Right forelimb (tissue), 1 donor: ENCODE results near the gene NR4A1.
"Not testable (repeated sequence)": the region's sequence is repeated elsewhere in the genome, so short reads cannot be mapped to it uniquely, and the experiment has no call there.

Experiments used
- DNase-seq: peaks from one replicate; pipeline ENCODE4 v3.0.0-alpha.2; 2018

NR4A1 gene

GRCh38 chr12:52080403-52081251 lies 29.4 kb downstream of the NR4A1 start:
- no peak for DNase-seq

DNA sequence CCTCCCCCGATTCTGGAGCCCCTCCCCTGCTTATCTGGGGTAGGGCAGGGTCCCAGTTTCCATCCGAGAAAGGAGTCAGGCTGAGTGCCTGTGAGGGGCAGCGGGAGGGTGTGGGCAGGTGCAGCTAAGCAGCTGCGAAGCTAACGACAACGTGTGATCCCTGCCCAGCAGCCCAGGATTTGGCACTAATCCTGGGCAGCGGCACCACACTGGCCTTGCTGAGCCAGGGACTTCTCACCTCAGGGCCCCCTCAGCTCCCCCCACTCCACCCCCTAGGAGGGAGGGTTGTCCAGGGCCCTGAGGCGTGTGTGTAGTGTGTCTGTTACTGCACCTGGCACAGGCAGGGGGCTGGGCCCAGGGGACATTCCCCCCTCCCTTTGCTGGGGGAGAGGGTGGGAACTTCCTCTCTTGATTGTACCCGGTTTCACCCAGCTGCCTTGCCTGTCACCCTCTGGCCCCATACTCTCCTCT lies 30.1 kb downstream of the NR4A1 start:
- DNase-seq: no peak

- no peak for DNase-seq
These were observed 30.9 kb downstream of the NR4A1 start for GRCh38 chr12:52082026-52082668.

GRCh38 chr12:52082669-52082987 lies 31.4 kb downstream of the NR4A1 start:
- DNase-seq: no peak

DNA sequence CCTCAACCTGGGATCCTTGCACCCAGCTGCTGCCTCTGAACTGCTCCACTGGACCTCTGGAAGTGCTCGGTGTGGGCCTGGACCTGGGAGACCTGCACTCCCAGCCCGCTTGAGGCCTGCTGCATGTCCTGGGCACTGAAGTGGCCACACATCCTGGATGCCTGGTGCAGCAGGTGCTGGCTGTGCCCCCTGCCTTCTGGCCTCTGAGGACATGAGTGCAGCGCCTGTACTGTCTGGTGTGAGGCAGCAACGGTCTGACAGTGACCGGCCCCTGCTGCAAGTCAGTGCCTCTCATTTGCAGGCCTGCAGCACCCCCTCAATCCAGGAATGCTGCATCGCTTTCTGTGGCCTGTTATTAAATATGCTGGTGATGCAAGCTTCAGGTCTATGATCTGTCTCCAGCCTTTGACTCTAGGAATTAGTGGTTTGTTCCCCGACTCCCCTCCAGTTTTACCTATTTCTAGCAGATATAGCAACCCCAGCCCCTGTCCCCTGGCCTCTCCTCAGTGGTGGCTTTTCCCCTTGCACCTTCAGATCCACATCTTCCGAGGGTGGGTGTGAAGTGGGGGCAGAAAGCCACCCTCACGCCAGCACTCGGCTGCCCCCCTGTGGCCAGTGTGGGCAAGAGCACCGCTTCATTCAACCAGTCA lies 31.9 kb downstream of the NR4A1 start:
- DNase-seq: peak; percentile 83

DNA sequence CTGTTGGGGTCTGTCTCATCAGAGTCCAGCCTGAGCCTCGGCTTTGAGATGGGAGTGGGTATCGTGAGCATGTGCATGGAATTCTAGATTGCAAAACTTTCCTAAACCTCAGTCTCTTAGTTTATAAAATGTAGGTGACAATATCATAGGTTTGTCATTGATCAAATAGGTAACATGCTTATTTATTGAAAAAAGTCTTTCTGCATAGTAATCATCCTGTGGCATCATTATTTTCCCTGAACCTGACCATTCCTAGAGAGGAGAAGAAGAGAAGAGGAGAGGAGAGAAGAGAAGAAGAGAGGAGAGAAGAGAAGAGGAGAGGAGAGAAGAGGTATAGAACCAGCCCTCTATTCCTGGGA lies 32.4 kb downstream of the NR4A1 start:
- no peak for DNase-seq

DNA sequence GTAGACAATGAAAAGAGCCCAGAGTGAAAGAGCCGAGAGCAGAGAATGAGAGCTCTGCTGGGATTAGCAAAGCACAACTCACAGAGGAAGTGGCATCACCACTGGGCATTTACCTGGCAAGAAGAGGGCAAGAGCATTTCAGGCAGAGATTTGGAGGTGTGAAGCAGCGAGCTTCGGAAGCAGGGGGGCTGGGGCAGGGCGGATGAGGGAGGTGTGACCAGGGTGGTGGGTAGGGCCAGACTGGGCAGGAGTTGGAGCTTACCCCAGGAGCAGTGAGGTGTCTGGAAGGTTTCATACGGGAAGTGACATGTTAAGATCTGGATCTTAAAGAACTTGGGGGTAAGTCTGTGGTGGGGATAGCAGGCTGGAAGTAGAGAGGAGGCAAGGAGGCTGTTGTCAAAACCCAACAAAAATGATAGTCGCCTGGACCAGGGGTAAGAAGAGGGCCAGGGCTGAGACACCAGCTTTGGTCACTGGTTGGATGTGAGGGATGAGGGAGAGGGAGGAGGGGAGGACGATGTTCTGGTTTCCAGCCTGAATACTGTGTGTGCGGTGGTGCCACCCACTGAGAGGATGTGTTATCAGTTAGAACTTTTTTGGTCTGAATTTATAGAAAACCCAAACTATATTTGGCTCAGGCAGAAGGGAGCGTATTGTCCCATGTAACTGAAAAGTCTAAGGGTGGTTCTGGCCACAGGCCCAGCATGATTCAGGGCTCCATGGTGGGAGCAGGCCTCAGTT lies 33.4 kb downstream of the NR4A1 start:
- DNase-seq: no peak

DNA sequence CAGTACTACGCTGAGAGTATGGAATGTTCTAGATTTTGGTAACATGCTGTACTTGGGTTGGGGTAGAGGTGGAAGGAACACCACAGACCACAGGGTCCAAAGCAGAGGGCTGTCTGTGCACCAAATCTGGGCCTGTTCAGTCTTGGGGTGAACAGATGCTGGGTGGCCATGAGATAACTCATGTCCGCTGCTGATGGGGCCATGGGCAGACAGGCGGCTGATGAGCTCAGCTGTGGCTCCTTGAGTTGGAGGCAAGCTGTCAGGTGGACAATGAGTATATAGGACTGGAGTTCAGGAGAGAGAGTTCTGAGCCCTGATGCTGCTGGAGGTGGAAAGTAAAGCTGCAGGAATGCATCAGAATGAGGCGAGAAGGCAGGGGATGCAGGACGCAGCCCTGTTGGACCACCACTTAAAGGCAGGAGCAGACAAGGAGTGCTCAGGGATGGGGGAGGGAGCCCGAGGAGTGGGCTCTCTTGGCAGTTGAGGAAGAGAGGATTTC lies 34.5 kb downstream of the NR4A1 start:
- no peak for DNase-seq

- no peak for DNase-seq
These were observed 35.1 kb downstream of the NR4A1 start for GRCh38 chr12:52086366-52086765.

- DNase-seq: no peak
These were observed 35.9 kb downstream of the NR4A1 start for GRCh38 chr12:52086944-52087835.

- DNase-seq: no peak
These were observed 36.9 kb downstream of the NR4A1 start for GRCh38 chr12:52087961-52088820.

DNA sequence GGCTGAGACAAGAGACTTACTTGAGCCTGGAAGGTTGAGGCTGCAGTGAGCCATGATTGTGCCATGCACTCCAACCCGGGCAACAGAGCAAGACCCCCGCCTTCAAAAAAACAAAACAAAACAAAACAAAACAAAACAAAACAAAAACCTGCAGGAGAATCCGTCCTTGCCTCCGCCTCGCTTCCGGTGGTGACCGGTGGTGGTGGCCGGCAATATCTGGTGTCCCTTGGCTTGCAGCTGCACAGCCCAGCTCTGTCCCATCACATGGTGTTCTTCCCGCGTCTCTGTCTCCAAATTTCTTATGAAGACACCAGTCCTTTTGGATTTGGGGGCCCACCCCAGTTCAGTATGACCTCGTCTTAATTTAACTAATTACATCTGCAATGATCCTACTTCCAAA lies 38.2 kb downstream of the NR4A1 start:
- DNase-seq: no peak

DNA sequence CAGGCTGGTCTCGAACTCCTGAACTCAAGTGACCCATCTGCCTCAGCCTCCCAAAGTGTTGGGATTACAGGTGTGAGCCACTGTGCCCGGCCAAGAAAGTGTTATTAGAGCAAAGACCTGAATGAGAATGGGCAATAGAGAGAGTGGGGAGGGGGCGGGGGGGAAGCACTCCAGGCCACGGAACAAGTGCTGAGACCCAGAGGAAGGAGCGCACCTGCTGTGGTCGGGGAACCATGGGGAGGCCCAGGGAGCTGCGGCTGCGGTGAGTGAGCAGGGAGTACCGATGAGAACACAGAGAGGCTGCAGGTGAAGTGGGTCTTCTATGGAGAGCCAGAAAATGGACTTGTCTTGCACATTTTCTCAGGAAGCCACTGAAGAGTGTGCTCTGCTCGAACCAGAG lies 39.0 kb downstream of the NR4A1 start:
- DNase-seq: no peak

GRCh38 chr12:52091061-52091460 lies 39.8 kb downstream of the NR4A1 start:
- DNase-seq: no peak

- no peak for DNase-seq
These were observed 40.6 kb downstream of the NR4A1 start for GRCh38 chr12:52091869-52092268.

- DNase-seq: no peak
These were observed 42.1 kb downstream of the NR4A1 start for GRCh38 chr12:52093346-52093745.

DNA sequence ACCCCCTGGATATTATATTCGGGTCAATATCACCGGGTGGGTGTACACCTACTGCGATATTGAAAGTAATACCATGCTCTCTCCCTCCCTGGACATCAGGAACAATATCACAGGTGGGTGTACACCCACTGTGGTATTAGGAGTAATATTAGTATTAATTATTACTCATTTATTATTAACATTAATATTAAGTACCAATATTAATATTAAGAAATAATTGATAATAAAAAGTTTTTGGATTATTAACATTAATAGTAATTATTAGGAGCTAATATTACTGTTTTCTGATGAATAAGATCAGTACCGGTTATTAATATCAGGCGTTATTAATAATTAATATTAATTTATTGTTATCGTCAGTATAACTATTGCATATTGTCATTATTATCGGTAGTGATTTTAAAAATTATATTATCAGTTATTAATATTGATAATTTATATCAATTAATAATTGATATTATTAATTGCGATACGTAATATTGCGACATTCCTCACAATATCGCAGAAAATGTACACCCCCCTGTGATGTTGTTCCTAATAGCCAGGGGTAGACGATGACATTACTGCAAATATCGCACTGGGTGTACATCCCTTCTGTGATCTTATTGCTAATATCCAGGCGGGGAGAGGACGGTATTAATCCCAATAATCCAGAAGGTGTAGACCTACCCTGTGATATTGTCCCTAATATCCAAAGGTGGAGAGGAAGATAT lies 45.2 kb downstream of the NR4A1 start:
- DNase-seq: no peak

GRCh38 chr12:52097045-52097666 lies 45.9 kb downstream of the NR4A1 start:
- DNase-seq: no peak

GRCh38 chr12:52104431-52105089 lies 53.3 kb downstream of the NR4A1 start:
- not testable (repeated sequence) for DNase-seq
